H9 (cell line): Measurements from ENCODE around the gene ELOVL3. TPM values are rescaled to one million over a fixed set of nuclear protein-coding genes. Genes with fewer than 3 reads are reported as not detected.

Source experiments
- DNase-seq: peaks from one replicate; pipeline ENCODE4 v3.0.0-alpha.2; 2017
- H2AFZ ChIP-seq: one replicate; pipeline ENCODE4 v1.6.1; 2013; ENCODE audit warnings: mild to moderate bottlenecking, low read length, control low read depth, moderate library complexity
- H2AK5ac ChIP-seq: 2 replicates; pipeline ENCODE4 v1.6.1; 2013; ENCODE audit warnings: low read length, control low read depth, mixed read lengths; ENCODE audit not compliant: insufficient read length
- H2BK120ac ChIP-seq: one replicate; pipeline ENCODE4 v1.6.1; 2013; ENCODE audit warnings: low read depth, mild to moderate bottlenecking, low read length, control low read depth, inconsistent platforms; ENCODE audit not compliant: poor library complexity, severe bottlenecking
- H2BK12ac ChIP-seq: 2 replicates; pipeline ENCODE4 v1.6.1; 2013; ENCODE audit warnings: low read length, control low read depth, mixed read lengths, low read depth; ENCODE audit not compliant: insufficient read length
- H2BK15ac ChIP-seq: 2 replicates; pipeline ENCODE4 v1.6.1; 2013; ENCODE audit warnings: low read depth, low read length, control low read depth
- H2BK20ac ChIP-seq: one replicate; pipeline ENCODE4 v1.6.1; 2013; ENCODE audit warnings: low read depth, mild to moderate bottlenecking, low read length, control low read depth, inconsistent platforms; ENCODE audit not compliant: poor library complexity, severe bottlenecking
- H2BK5ac ChIP-seq: 2 replicates; pipeline ENCODE4 v1.6.1; 2013; ENCODE audit warnings: low read length, control low read depth, mixed read lengths; ENCODE audit not compliant: insufficient read length
- H3K14ac ChIP-seq: 2 replicates; pipeline ENCODE4 v1.6.1; 2013; ENCODE audit warnings: low read length, control low read depth; ENCODE audit not compliant: insufficient read depth
- H3K18ac ChIP-seq: 2 replicates; pipeline ENCODE4 v1.6.1; 2013; ENCODE audit warnings: low read depth, mild to moderate bottlenecking, mixed read lengths, low read length, control low read depth; ENCODE audit not compliant: insufficient read length
- H3K23ac ChIP-seq: 2 replicates; pipeline ENCODE4 v1.6.1; 2013; ENCODE audit warnings: low read length, control low read depth, mixed read lengths, low read depth; ENCODE audit not compliant: insufficient read length
- H3K23me2 ChIP-seq: 2 replicates; pipeline ENCODE4 v1.6.1; 2013; ENCODE audit warnings: low read depth, mild to moderate bottlenecking, mixed read lengths, low read length, control low read depth; ENCODE audit not compliant: insufficient read length, poor library complexity, severe bottlenecking
- H3K27ac ChIP-seq: 2 replicates; pipeline ENCODE4 v1.5.1; 2013; ENCODE audit warnings: low read length, control low read depth, mixed read lengths, low read depth; ENCODE audit not compliant: insufficient read length
- H3K27me3 ChIP-seq: 2 replicates; pipeline ENCODE4 v1.6.1; 2013; ENCODE audit warnings: low read length, control low read depth, inconsistent platforms; ENCODE audit not compliant: insufficient read depth
- H3K4ac ChIP-seq: 2 replicates; pipeline ENCODE4 v1.6.1; 2013; ENCODE audit warnings: low read depth, mild to moderate bottlenecking, control low read depth, inconsistent platforms, low read length, moderate library complexity
- H3K4me1 ChIP-seq: 2 replicates; pipeline ENCODE4 v1.6.1; 2013; ENCODE audit warnings: low read length, control low read depth, inconsistent platforms; ENCODE audit not compliant: insufficient read depth
- H3K4me2 ChIP-seq: 2 replicates; pipeline ENCODE4 v1.6.1; 2013; ENCODE audit warnings: low read length, control low read depth, mixed read lengths; ENCODE audit not compliant: insufficient read length, insufficient read depth
- H3K56ac ChIP-seq: 2 replicates; pipeline ENCODE4 v1.6.1; 2013; ENCODE audit warnings: low read depth, mild to moderate bottlenecking, mixed read lengths, low read length, control low read depth; ENCODE audit not compliant: insufficient read length
- H3K79me1 ChIP-seq: 2 replicates; pipeline ENCODE4 v1.6.1; 2013; ENCODE audit warnings: low read depth, mild to moderate bottlenecking, moderate library complexity, low read length, control low read depth, inconsistent platforms; ENCODE audit not compliant: insufficient read depth, poor library complexity, severe bottlenecking
- H3K79me2 ChIP-seq: 2 replicates; pipeline ENCODE4 v1.6.1; 2013; ENCODE audit warnings: low read length, control low read depth, inconsistent platforms; ENCODE audit not compliant: insufficient read depth
- H3K9ac ChIP-seq: 2 replicates; pipeline ENCODE4 v1.6.1; 2013; ENCODE audit warnings: low read length, control low read depth, mixed read lengths; ENCODE audit not compliant: insufficient read length; ENCODE audit errors: extremely low read depth
- H3K9me3 ChIP-seq: one replicate; pipeline ENCODE4 v1.6.1; 2013; ENCODE audit warnings: low read depth, low read length, inconsistent platforms; ENCODE audit not compliant: control insufficient read depth
- H3T11ph ChIP-seq: one replicate; pipeline ENCODE4 v1.6.1; 2013; ENCODE audit warnings: mild to moderate bottlenecking, low read length, control low read depth, inconsistent platforms
- H4K20me1 ChIP-seq: one replicate; pipeline ENCODE4 v1.6.1; 2013; ENCODE audit not compliant: control insufficient read depth, insufficient read length, insufficient read depth
- H4K5ac ChIP-seq: 2 replicates; pipeline ENCODE4 v1.6.1; 2013; ENCODE audit warnings: low read depth, mild to moderate bottlenecking, mixed read lengths, low read length, control low read depth; ENCODE audit not compliant: insufficient read length
- H4K8ac ChIP-seq: replicated peaks from 2 replicates; pipeline ENCODE4 v1.6.1; 2013; ENCODE audit warnings: low read length, control low read depth, mixed read lengths, low read depth; ENCODE audit not compliant: insufficient read length
- H4K91ac ChIP-seq: 2 replicates; pipeline ENCODE4 v1.6.1; 2013; ENCODE audit warnings: low read depth, mild to moderate bottlenecking, moderate library complexity, mixed read lengths, low read length, control low read depth; ENCODE audit not compliant: insufficient read length
- H3K27ac Mint-ChIP-seq, 3 experiments: 2 replicates in 2 of 3; 3 replicates in 1 of 3; pipeline ENCODE4 v1.8.0; 2020 to 2021; ENCODE audit warnings: mixed read lengths in 3 of 3, mild to moderate bottlenecking in 1 of 3, moderate library complexity in 1 of 3
- H3K27me3 Mint-ChIP-seq: 2 replicates; pipeline ENCODE4 v1.8.0; 2021; ENCODE audit warnings: low read depth, mild to moderate bottlenecking, moderate library complexity, mixed read lengths
- H3K36me3 Mint-ChIP-seq, 3 experiments: 2 replicates in 2 of 3; 3 replicates in 1 of 3; pipeline ENCODE4 v1.8.0; 2020 to 2021; ENCODE audit warnings: low read depth in 3 of 3, mixed read lengths in 3 of 3; ENCODE audit not compliant: insufficient read depth in 1 of 3
- H3K4me1 Mint-ChIP-seq, 2 experiments: 2 replicates each; pipeline ENCODE4 v1.8.0; 2020; ENCODE audit warnings: mixed read lengths in 2 of 2
- H3K4me3 Mint-ChIP-seq, 2 experiments: 2 replicates in 1 of 2; 3 replicates in 1 of 2; pipeline ENCODE4 v1.8.0; 2020 to 2021; ENCODE audit warnings: mild to moderate bottlenecking in 2 of 2, mixed read lengths in 2 of 2, moderate library complexity in 1 of 2
- H3K9me3 Mint-ChIP-seq, 2 experiments: 2 replicates in 1 of 2; 3 replicates in 1 of 2; pipeline ENCODE4 v1.8.0; 2020; ENCODE audit warnings: mild to moderate bottlenecking in 2 of 2, mixed read lengths in 2 of 2, moderate library complexity in 1 of 2
- CTCF ChIP-seq: fragments of 200-600 bp; sonication (generic); conservative IDR thresholded peaks from 3 replicates; pipeline ENCODE4 v1.8.0; 2021; ENCODE audit warnings: antibody characterized with exemption, mild to moderate bottlenecking
- WGBS: extraction: QIAGEN DNeasy Blood & Tissue Kit; methylation state at CpG from one replicate; pipeline ENCODE4 v1.1.7; 2013; ENCODE audit warnings: missing lambda C conversion rate, low lambda C conversion rate, mixed read lengths; ENCODE audit not compliant: insufficient read length; ENCODE audit errors: extremely low coverage; 5-methylcytosine and 5-hydroxymethylcytosine counted together
- total RNA-seq: library from RNA; stranded (reverse); gene quantifications from 2 replicates; pipeline ENCODE4 v1.2.1, GENCODE V29; 2021

The ELOVL3 gene
- total RNA-seq, 1 experiment from 2014 or later = not detected

DNA sequence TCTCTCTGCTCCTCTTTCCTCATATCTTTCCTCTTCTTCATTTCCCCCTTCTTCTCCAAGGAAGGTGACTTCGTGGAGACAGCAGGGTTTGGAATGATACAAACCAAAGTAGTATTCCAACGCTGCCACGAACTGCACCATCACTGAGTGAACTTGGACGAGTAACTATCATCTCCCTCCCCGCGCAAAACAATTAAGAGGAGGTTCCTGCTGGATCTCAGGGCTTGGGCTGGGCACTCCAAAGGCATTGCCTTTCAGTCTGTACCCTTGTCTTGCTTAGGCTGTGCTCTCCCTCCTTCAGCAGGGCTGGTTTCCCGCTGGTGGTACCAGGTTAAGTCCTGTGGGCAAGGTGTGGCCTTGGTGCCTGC lies 16.0 kb downstream of the ELOVL3 start:
- H3K27me3 Mint-ChIP-seq = peaks cover 71% of the 10 kb centered on the region
- Histone ChIP-seq H4K5ac (no peak overlapping the region), H3K18ac (no peak overlapping the region), H2BK15ac (no peak overlapping the region), H4K91ac (no peak overlapping the region), H2BK12ac (no peak overlapping the region), H3K4ac (no peak overlapping the region), H3K27me3 (peaks cover 51% of the 10 kb centered on the region), H3K9me3 (no peaks in the 10 kb centered on the region), H4K20me1 (no peaks in the 10 kb centered on the region), H3K4me2 (peak overlapping the region; percentile 82), H3K4me1 (no peaks in the 10 kb centered on the region), H2BK120ac (no peak overlapping the region), H2AFZ (no peak overlapping the region), H2AK5ac (no peak overlapping the region), H3K27ac (no peak overlapping the region), H3K14ac (no peak overlapping the region), H3K23me2 (peaks cover 13% of the 10 kb centered on the region), H3K79me1 (no peaks in the 10 kb centered on the region), H3K23ac (no peak overlapping the region), H3K9ac (no peak overlapping the region), H2BK20ac (no peak overlapping the region), H2BK5ac (no peak overlapping the region), H4K8ac (no peak overlapping the region), H3K56ac (no peak overlapping the region), H3T11ph (no peak overlapping the region), H3K79me2 (peaks cover 5% of the 10 kb centered on the region; the same call in 1 of the 2 replicates)
- no peaks in the 10 kb centered on the region for H3K9me3 Mint-ChIP-seq
- H3K4me3 Mint-ChIP-seq = peak overlapping the region; percentile 59 to 81
- H3K27ac Mint-ChIP-seq = no peak overlapping the region
- no CpG with 5 or more reads among the region's 7 CpGs for WGBS
- H3K36me3 Mint-ChIP-seq = no peaks in the 10 kb centered on the region; a peak in 1 of 7 replicates
- H3K4me1 Mint-ChIP-seq = peaks cover 31 to 34% of the 10 kb centered on the region in 2 experiments
- no peak for TF ChIP-seq CTCF
- no peak for DNase-seq
